Measurements from ENCODE around the gene SLC25A47. TPM values are rescaled to one million over a fixed set of nuclear protein-coding genes. Genes with fewer than 3 reads are reported as not detected.

Gene SLC25A47, protein sequence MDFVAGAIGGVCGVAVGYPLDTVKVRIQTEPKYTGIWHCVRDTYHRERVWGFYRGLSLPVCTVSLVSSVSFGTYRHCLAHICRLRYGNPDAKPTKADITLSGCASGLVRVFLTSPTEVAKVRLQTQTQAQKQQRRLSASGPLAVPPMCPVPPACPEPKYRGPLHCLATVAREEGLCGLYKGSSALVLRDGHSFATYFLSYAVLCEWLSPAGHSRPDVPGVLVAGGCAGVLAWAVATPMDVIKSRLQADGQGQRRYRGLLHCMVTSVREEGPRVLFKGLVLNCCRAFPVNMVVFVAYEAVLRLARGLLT
- 0.37 TPM for polyA plus RNA-seq
- long read RNA-seq, donor 1: 0 reads
- long read RNA-seq, donor 2: 0 reads
- long read RNA-seq, donor 3: 0 reads
- long read RNA-seq, donor 4: 0 reads
- long read RNA-seq, donor 5, partial matches to known transcripts: 0 of 1 reads
- long read RNA-seq, donor 5, other reads (novel, unspliced or antisense): 0 of 1 reads
- long read RNA-seq, donor 6: 0 reads
- long read RNA-seq, donor 7: 0 reads
- long read RNA-seq, donor 8: 0 reads
- long read RNA-seq, donor 9: 0 reads
- long read RNA-seq, donor 10: 0 reads
- long read RNA-seq, donor 11: 0 reads

DNA sequence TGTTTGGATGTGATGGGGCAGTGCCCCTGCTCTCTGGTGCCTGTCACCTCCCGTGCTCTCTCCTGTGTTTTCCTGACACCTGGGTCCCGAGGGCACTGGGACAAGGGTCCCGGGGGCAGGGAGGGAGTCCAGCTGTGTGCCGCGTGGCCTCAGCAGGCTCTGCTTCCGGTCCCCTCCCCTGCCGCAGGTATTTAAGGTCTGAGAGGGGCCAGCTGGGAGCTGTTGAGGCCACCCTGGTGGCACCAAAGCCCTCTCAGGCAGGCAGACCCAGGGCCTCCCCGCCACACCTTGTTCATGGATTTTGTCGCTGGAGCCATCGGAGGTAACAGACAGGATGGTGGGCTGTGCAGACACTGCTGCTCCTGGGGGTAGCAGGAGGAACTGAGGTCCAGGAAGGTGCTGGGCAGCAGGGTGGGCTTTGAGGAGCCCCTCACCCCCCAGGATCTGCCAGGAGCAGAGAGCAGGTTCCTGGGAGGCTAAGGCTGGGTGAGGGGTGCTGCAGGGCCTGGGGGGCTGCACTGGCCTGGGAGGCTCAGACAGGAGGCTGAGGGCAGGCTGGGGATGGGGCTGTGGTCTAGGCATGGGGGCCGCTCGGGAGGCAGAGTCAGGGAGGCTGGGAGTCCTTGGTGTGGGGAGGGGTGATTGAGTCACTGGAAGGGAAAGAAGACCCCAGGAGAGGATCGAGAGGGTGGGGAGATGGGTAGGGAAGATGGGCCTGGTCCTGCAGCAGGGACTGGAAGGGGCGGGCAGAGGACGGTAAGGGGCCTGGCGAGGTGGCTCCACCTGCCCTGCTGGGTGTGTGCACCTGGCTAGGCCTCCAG lies at the start of gene SLC25A47:
TSS of gene SLC25A47 (plus strand) at position 219 of the 821 bp plus-strand sequence. CDS start at position 295, 76 bp downstream.
- whole genome bisulfite sequencing (ENCODE audit: insufficient coverage, low lambda C conversion rate): no CpG with 5 or more reads among the region's 16 CpGs
- Histone ChIP-seq H3K4me3 (ENCODE audit: low read length) (no peak within 1 kb of the TSS), H3K36me3 (ENCODE audit: control insufficient read depth, insufficient read depth, low read length) (no peaks in the 10 kb centered on the region)

DNA sequence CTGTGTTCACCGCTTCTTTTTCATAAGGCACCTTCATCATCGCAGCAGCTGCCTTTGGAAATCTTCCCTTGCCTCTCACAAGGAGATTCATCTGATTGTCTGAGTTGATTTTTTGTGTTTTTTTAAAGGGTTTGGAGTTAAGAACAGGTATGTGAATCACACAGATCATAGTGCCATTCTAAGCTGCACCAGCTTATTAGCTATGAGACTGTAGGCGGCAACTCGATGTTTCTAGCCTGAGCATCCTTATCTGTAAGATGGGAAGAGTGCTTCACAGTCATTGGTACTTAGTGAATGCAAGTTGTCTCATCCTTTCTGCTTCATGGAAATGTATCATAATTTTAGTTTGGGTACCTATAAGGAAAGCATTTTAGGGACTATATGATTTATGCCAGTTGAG lies 48.9 kb upstream of the SLC25A47 start:
- WGBS (ENCODE audit: insufficient coverage, low lambda C conversion rate): 90% methylated on average over 2 of the region's 4 CpGs
- Histone ChIP-seq H3K4me3 (ENCODE audit: low read length) (no peak overlapping the region), H3K36me3 (ENCODE audit: control insufficient read depth, insufficient read depth, low read length) (peaks cover 15% of the 10 kb centered on the region), H3K4me1 (ENCODE audit: control insufficient read depth, insufficient read depth, low read length) (no peaks in the 10 kb centered on the region), H3K9me3 (ENCODE audit: control insufficient read depth, low read depth, low read length) (no peaks in the 10 kb centered on the region), H3K27ac (ENCODE audit: low read length) (no peak overlapping the region), H3K27me3 (ENCODE audit: control insufficient read depth, insufficient read depth, low read length) (no peaks in the 10 kb centered on the region)
- no peak for DNase-seq

More for the DNA sequence above, at the start of gene SLC25A47:
- DNase-seq: no peak
- Histone ChIP-seq H3K27me3 (ENCODE audit: control insufficient read depth, insufficient read depth, low read length) (no peaks in the 10 kb centered on the region), H3K9me3 (ENCODE audit: control insufficient read depth, low read depth, low read length) (peaks cover 1% of the 10 kb centered on the region), H3K27ac (ENCODE audit: low read length) (no peak within 1 kb of the TSS), H3K4me1 (ENCODE audit: control insufficient read depth, insufficient read depth, low read length) (peaks cover 15% of the 10 kb centered on the region)

DNA sequence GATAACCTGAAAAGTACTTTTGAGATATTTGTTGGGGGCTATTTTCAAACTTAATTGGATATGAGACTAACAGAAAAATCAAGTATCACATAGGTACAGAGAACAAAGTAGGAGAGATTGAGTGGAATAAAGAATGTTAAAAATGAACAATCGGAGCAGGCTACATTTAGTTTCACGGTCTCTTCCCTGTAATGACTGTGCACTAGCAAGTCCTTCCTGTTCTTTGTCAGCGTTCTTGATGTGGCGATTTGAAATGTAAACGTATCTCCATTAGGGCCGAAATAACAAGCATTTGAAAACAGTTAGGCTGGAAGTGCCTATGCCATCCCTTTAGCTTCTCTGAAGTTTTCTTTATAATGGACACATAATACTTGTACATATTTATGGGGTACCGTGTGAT lies 47.9 kb upstream of the SLC25A47 start:
- Histone ChIP-seq H3K4me1 (ENCODE audit: control insufficient read depth, insufficient read depth, low read length) (no peaks in the 10 kb centered on the region), H3K4me3 (ENCODE audit: low read length) (no peak overlapping the region), H3K27ac (ENCODE audit: low read length) (no peak overlapping the region), H3K36me3 (ENCODE audit: control insufficient read depth, insufficient read depth, low read length) (peaks cover 15% of the 10 kb centered on the region), H3K27me3 (ENCODE audit: control insufficient read depth, insufficient read depth, low read length) (no peaks in the 10 kb centered on the region), H3K9me3 (ENCODE audit: control insufficient read depth, low read depth, low read length) (no peaks in the 10 kb centered on the region)
- WGBS (ENCODE audit: insufficient coverage, low lambda C conversion rate): no CpG with 5 or more reads among the region's 7 CpGs
- DNase-seq: no peak

DNA sequence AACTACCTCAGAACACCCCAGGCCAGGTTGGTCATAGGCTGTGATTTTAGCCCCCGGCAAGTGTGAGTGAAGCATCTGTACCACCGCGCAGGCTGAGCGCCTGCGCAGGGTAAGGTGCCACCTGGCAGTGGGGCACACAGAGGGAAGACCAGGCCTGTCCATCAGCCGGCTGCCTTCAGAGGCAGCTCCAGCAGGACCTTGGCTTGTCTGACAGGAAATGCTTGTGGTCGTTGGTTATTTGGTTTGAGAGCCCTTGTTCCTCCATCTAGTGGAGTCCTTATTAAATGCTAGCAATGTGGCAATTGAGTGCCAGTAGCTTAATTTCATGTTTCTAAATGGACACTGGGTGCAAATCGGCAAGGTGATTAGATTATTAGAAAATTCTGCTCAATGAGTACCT lies 44.4 kb upstream of the SLC25A47 start:
- 100% methylated on average over 1 of the region's 8 CpGs for WGBS (ENCODE audit: insufficient coverage, low lambda C conversion rate)
- H3K27ac ChIP-seq (ENCODE audit: low read length): no peak overlapping the region
- no peaks in the 10 kb centered on the region for H3K4me1 ChIP-seq (ENCODE audit: control insufficient read depth, insufficient read depth, low read length)
- no peak for DNase-seq
- H3K27me3 ChIP-seq (ENCODE audit: control insufficient read depth, insufficient read depth, low read length): no peaks in the 10 kb centered on the region
- no peak overlapping the region for H3K4me3 ChIP-seq (ENCODE audit: low read length)
- H3K9me3 ChIP-seq (ENCODE audit: control insufficient read depth, low read depth, low read length): no peaks in the 10 kb centered on the region
- H3K36me3 ChIP-seq (ENCODE audit: control insufficient read depth, insufficient read depth, low read length): peaks cover 26% of the 10 kb centered on the region

DNA sequence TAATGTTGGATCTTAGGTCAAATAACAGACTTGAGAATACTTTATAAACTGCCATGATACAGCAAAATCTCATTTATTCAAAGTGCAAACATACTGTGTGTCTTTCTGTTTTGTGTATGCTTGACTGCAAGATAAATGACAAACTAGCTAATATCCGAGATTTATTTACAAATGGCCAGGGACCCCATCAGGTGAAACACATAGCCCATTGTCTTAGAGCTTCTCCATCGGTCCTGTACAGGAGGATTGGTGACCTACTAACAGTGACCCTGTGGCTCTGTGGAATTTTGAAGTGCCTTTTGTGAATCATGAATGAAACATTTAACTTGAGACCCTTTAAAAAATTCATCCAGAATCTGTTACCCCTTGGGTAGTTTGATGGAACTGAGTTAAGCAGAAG lies 44.0 kb upstream of the SLC25A47 start:
- H3K4me1 ChIP-seq (ENCODE audit: control insufficient read depth, insufficient read depth, low read length): no peaks in the 10 kb centered on the region
- H3K9me3 ChIP-seq (ENCODE audit: control insufficient read depth, low read depth, low read length): no peaks in the 10 kb centered on the region
- peaks cover 26% of the 10 kb centered on the region for H3K36me3 ChIP-seq (ENCODE audit: control insufficient read depth, insufficient read depth, low read length)
- DNase-seq: no peak
- no CpG with 5 or more reads among the region's 2 CpGs for WGBS (ENCODE audit: insufficient coverage, low lambda C conversion rate)
- H3K4me3 ChIP-seq (ENCODE audit: low read length): no peak overlapping the region
- H3K27ac ChIP-seq (ENCODE audit: low read length): no peak overlapping the region
- H3K27me3 ChIP-seq (ENCODE audit: control insufficient read depth, insufficient read depth, low read length): no peaks in the 10 kb centered on the region

DNA sequence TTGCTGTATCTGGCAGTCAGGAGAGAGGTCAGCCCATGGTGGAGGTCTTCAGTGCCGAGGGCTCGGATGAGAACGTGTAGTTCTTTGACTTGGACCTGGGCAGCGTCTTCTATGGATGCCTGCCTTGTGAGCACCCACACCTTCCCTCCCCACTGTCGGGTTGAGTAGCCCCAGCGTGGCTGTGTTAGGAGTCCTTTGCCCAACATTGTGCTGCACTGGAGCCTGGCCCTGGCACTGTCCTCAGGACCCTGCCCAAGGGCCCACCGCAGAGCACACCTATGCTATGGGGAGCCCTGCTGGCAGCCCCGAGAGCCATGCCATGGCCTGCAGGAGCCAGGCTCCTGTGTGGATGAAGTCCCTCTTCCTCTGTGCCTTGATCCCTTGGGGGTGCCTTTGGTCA lies 43.6 kb upstream of the SLC25A47 start:
- no peak overlapping the region for H3K4me3 ChIP-seq (ENCODE audit: low read length)
- no peak for DNase-seq
- peaks cover 26% of the 10 kb centered on the region for H3K36me3 ChIP-seq (ENCODE audit: control insufficient read depth, insufficient read depth, low read length)
- H3K4me1 ChIP-seq (ENCODE audit: control insufficient read depth, insufficient read depth, low read length): peaks cover 3% of the 10 kb centered on the region
- no peaks in the 10 kb centered on the region for H3K9me3 ChIP-seq (ENCODE audit: control insufficient read depth, low read depth, low read length)
- no peaks in the 10 kb centered on the region for H3K27me3 ChIP-seq (ENCODE audit: control insufficient read depth, insufficient read depth, low read length)
- WGBS (ENCODE audit: insufficient coverage, low lambda C conversion rate): no CpG with 5 or more reads among the region's 8 CpGs
- H3K27ac ChIP-seq (ENCODE audit: low read length): no peak overlapping the region

DNA sequence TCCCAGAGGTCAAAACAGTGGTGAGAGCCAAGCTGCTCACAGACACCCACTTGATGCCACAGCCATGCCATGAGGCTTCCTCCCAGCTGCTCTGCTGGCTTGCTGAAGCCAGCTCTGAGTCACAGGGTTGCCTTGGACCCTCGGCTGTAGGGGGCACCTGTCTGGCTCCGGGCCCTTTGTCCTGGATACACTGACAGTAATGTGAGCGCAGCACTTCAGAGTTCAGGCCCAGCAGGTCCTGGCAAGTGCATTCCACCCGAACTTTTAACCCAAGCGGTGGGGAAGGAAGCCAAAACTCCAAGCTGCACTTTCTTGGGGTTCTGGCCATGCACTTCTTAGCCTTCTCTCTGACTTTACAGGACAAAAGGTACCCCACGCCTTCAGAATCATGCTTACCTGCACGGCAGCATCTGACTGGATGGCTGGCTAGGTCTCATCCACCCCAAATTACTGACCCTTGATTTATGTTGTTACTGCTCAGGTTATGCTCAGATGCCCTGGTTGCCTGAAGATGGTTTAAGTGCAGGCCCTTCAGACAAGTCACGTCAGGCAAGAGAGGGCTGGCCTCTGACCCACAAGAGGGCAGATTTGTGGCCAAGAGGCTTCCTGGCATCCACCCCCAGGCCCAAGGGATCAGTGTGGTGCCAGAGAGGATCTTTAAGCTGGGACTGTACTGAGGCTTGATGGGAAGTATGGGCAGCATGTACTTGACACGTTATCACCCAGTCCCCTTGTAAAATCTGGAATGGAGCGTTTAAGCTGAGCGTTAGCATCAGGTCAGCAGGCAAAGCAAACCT lies 41.7 kb upstream of the SLC25A47 start:
- no peaks in the 10 kb centered on the region for H3K9me3 ChIP-seq (ENCODE audit: control insufficient read depth, low read depth, low read length)
- no peak overlapping the region for H3K27ac ChIP-seq (ENCODE audit: low read length)
- no peak for DNase-seq
- no peaks in the 10 kb centered on the region for H3K27me3 ChIP-seq (ENCODE audit: control insufficient read depth, insufficient read depth, low read length)
- WGBS (ENCODE audit: insufficient coverage, low lambda C conversion rate): 100% methylated on average over 1 of the region's 11 CpGs
- no peak overlapping the region for H3K4me3 ChIP-seq (ENCODE audit: low read length)
- H3K36me3 ChIP-seq (ENCODE audit: control insufficient read depth, insufficient read depth, low read length): peaks cover 19% of the 10 kb centered on the region
- peaks cover 4% of the 10 kb centered on the region for H3K4me1 ChIP-seq (ENCODE audit: control insufficient read depth, insufficient read depth, low read length)

DNA sequence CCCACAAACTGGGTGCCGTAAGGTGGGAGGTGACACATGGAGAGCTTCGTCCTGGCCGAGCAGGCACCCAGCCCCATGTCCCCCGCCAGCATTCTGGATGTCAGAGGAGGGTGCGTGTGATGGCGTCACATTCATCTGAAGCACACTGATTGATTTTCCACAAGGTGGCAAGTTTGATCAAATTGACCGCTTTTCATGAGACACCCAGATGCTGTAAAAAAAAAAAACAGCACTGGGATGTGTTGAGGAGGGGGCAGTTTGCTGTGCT lies 41.1 kb upstream of the SLC25A47 start:
- no peaks in the 10 kb centered on the region for H3K27me3 ChIP-seq (ENCODE audit: control insufficient read depth, insufficient read depth, low read length)
- H3K4me3 ChIP-seq (ENCODE audit: low read length): no peak overlapping the region
- 100% methylated on average over 1 of the region's 7 CpGs for WGBS (ENCODE audit: insufficient coverage, low lambda C conversion rate)
- H3K36me3 ChIP-seq (ENCODE audit: control insufficient read depth, insufficient read depth, low read length): peaks cover 15% of the 10 kb centered on the region
- H3K4me1 ChIP-seq (ENCODE audit: control insufficient read depth, insufficient read depth, low read length): peaks cover 4% of the 10 kb centered on the region
- no peak for DNase-seq
- no peak overlapping the region for H3K27ac ChIP-seq (ENCODE audit: low read length)
- H3K9me3 ChIP-seq (ENCODE audit: control insufficient read depth, low read depth, low read length): no peaks in the 10 kb centered on the region

DNA sequence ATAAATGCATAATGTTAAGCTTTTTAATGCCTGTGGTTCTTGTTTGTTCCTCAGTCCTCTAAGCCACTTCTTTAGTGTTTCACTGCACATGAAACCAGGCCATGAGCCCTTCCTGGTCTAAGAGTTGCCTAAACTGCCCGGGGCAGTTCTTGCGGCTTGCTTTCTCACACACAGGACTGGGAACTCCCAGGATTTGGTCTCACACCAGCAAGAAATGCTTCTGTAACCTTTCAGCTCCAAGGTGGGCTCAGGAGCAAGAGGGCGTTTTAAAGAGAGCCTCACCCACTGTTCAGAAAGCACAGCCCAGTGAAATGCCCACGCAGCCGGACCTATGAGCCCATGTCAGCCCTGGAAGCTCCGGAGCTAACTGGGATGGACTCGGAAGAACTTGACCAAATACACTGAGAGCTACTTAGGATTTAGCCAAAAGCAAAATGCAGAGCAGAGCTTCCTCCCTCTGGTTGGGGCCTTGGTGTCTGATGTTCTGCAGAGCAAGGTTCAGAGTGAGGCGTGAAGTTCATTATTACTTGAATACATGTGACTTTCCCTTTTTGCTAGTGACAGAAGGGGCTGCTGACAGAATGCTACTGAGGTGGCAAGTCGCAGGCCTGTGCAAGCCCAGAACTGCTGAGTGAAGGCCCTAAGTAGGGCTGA lies 40.2 kb upstream of the SLC25A47 start:
- no peak overlapping the region for H3K4me3 ChIP-seq (ENCODE audit: low read length)
- no CpG with 5 or more reads among the region's 9 CpGs for WGBS (ENCODE audit: insufficient coverage, low lambda C conversion rate)
- H3K27me3 ChIP-seq (ENCODE audit: control insufficient read depth, insufficient read depth, low read length): no peaks in the 10 kb centered on the region
- H3K9me3 ChIP-seq (ENCODE audit: control insufficient read depth, low read depth, low read length): no peaks in the 10 kb centered on the region
- peaks cover 11% of the 10 kb centered on the region for H3K36me3 ChIP-seq (ENCODE audit: control insufficient read depth, insufficient read depth, low read length)
- no peak overlapping the region for H3K27ac ChIP-seq (ENCODE audit: low read length)
- DNase-seq: no peak
- H3K4me1 ChIP-seq (ENCODE audit: control insufficient read depth, insufficient read depth, low read length): peaks cover 4% of the 10 kb centered on the region

Measured in large intestine (tissue), 12 donors.